ENCODE measurements around the gene FMN1.

The FMN1 gene

DNA sequence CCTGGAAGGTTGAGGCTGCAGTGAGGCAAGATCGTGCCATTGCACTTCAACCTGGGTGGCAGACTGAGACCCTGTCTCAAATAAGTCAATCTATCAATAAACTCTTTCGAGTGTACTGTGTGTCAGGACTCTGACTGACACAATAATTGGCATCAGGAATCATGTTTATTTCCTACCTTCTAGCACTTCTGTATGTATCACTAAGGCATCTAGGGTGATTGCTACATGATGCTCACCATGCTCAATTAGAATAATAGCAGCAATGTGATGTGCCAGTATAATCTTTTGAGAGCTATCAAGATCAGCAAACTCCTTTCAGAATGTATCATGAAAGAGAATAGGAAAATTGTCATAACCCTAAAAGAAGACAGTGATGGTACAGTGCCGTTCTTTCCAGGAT lies 95.3 kb downstream of the FMN1 start:
- no peaks in the 10 kb centered on the region for H3K79me2 ChIP-seq
- no peak overlapping the region for H3K4me3 ChIP-seq (ENCODE audit: low read depth, low read length)
- no peak overlapping the region for H2AFZ ChIP-seq
- H3K27ac ChIP-seq = no peak overlapping the region
- H3K27me3 ChIP-seq (ENCODE audit: control insufficient read depth, insufficient read depth, low read length) = no peaks in the 10 kb centered on the region
- no peaks in the 10 kb centered on the region for H3K4me1 ChIP-seq
- H3K9me3 ChIP-seq (ENCODE audit: control insufficient read depth, low read length) = no peaks in the 10 kb centered on the region
- no peaks in the 10 kb centered on the region for H3K36me3 ChIP-seq (ENCODE audit: control insufficient read depth, insufficient read depth, low read length)
- TF ChIP-seq, protein P1, sequence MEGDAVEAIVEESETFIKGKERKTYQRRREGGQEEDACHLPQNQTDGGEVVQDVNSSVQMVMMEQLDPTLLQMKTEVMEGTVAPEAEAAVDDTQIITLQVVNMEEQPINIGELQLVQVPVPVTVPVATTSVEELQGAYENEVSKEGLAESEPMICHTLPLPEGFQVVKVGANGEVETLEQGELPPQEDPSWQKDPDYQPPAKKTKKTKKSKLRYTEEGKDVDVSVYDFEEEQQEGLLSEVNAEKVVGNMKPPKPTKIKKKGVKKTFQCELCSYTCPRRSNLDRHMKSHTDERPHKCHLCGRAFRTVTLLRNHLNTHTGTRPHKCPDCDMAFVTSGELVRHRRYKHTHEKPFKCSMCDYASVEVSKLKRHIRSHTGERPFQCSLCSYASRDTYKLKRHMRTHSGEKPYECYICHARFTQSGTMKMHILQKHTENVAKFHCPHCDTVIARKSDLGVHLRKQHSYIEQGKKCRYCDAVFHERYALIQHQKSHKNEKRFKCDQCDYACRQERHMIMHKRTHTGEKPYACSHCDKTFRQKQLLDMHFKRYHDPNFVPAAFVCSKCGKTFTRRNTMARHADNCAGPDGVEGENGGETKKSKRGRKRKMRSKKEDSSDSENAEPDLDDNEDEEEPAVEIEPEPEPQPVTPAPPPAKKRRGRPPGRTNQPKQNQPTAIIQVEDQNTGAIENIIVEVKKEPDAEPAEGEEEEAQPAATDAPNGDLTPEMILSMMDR (IDR thresholded peaks at IDR 0.05) = no peak
- no peak overlapping the region for H3K9ac ChIP-seq
- no peak overlapping the region for H3K4me2 ChIP-seq (ENCODE audit: low read length)

DNA sequence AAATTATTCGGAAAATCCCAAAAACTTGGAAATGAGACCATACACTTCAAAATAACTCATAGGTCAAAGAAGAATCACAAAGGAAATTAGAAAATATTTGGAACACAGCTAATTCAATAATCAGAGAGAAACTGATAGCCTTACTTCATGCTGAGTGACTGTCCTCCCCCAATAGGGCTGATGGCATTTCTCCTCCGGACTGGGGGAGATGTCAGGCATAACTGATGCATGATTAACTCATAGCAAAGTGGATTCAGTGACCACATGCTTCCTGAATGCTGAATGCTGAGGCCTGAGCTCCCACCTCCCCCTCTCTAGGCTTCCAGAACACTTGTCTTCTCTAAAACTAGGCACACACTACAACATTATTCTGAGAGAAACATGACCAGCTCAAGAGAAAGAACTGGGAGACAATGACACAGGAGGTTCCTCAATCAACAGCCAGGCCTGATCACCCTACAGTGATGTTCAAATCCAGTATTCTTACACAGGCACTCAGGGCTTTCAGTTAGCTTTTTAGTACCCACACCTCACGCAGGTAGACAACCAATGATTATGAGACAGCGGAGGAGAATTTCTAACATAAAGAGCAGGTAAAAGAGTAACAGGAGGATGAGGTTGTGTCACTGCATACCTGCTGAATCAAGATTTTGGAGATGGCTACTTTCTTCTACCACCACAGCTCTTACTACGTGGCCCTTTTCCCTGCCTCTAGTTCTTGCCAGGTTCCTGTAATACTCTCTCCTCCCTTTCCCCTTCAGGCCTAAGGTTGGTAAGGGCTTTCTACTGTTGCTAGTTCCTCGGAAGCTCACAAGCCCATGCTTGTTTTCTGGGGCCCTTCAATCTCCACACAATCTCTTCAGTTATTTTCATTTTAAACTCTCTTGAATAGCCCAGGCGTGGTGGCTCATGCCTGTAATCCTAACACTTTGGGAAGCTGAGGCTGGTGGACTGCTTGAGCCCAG lies 96.1 kb downstream of the FMN1 start:
- H3K27me3 ChIP-seq (ENCODE audit: control insufficient read depth, insufficient read depth, low read length) = no peaks in the 10 kb centered on the region
- H3K9me3 ChIP-seq (ENCODE audit: control insufficient read depth, low read length) = no peaks in the 10 kb centered on the region
- no peak overlapping the region for H3K27ac ChIP-seq
- no peaks in the 10 kb centered on the region for H3K79me2 ChIP-seq
- no peak overlapping the region for H2AFZ ChIP-seq
- no peaks in the 10 kb centered on the region for H3K36me3 ChIP-seq (ENCODE audit: control insufficient read depth, insufficient read depth, low read length)
- H3K4me2 ChIP-seq (ENCODE audit: low read length) = no peak overlapping the region
- no peak overlapping the region for H3K4me3 ChIP-seq (ENCODE audit: low read depth, low read length)
- TF ChIP-seq, protein P1 (IDR thresholded peaks at IDR 0.05) = no peak
- no peaks in the 10 kb centered on the region for H3K4me1 ChIP-seq
- H3K9ac ChIP-seq = no peak overlapping the region

DNA sequence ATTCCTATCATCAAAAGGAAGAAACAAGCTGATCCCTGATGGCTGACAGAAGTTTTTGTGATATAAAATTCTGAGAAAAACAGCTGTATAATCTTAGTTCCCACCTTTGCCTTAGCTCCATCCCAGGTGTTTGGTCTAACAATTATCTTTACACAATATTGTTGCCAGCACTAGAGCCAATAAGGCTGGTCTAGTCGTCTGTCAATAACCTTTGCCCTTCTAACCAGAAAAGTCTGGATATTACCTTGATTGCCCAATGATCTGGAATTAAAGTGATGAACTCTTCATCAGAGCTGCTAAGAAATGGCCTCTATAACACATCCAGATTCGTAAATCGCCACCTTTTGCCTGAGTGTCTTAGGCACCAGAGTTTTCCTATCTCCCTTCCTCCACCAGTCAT lies 98.4 kb downstream of the FMN1 start:
- H3K27me3 ChIP-seq (ENCODE audit: control insufficient read depth, insufficient read depth, low read length) = no peaks in the 10 kb centered on the region
- no peak overlapping the region for H3K4me2 ChIP-seq (ENCODE audit: low read length)
- H3K4me3 ChIP-seq (ENCODE audit: low read depth, low read length) = no peak overlapping the region
- no peak overlapping the region for H2AFZ ChIP-seq
- TF ChIP-seq, protein P1 (IDR thresholded peaks at IDR 0.05) = no peak
- H3K36me3 ChIP-seq (ENCODE audit: control insufficient read depth, insufficient read depth, low read length) = no peaks in the 10 kb centered on the region
- H3K79me2 ChIP-seq = no peaks in the 10 kb centered on the region
- H3K9ac ChIP-seq = no peak overlapping the region
- H3K4me1 ChIP-seq = no peaks in the 10 kb centered on the region
- no peaks in the 10 kb centered on the region for H3K9me3 ChIP-seq (ENCODE audit: control insufficient read depth, low read length)
- no peak overlapping the region for H3K27ac ChIP-seq

DNA sequence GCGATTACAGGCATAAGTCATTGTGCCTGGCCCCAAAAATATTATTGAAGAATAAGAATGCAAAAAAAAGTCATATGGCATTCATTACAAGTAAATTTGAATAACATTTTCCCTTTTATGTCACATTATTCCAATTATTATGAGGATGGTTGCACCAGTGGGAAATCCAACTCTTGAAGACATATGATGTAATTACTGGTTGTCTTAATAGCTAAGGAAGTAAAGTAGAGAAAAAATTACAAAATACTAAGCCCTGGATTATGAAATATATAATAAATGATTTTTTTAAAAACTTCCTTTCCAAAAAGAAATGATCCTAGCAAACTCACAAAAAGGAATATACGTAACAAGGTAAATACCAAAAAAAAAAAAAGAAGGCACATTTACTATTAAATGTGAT lies 98.9 kb downstream of the FMN1 start:
- Histone ChIP-seq H3K27me3 (ENCODE audit: control insufficient read depth, insufficient read depth, low read length) (no peaks in the 10 kb centered on the region), H2AFZ (no peak overlapping the region), H3K4me2 (ENCODE audit: low read length) (no peak overlapping the region), H3K9me3 (ENCODE audit: control insufficient read depth, low read length) (no peaks in the 10 kb centered on the region), H3K36me3 (ENCODE audit: control insufficient read depth, insufficient read depth, low read length) (no peaks in the 10 kb centered on the region), H3K27ac (no peak overlapping the region), H3K4me1 (no peaks in the 10 kb centered on the region), H3K4me3 (ENCODE audit: low read depth, low read length) (no peak overlapping the region), H3K79me2 (no peaks in the 10 kb centered on the region), H3K9ac (no peak overlapping the region)
- TF ChIP-seq, protein P1 (IDR thresholded peaks at IDR 0.05) = no peak

DNA sequence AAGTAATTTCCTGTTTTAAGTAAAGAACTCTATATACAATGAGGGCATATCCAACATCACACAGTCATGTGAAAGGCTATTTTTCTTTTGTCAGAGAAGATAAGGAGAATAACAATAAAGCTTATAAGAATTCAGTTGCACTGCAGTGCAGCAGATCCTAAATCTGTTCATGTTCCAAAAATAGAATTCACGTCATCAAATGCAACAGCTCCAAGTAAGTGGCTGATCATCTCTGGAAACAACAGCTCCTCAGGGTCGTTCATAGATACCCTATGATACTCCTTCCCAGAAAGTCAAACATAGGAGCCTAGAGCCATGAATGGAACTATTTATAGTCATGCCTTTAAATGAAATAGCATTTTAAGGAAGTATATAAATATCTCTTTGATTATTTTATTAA lies 100.2 kb downstream of the FMN1 start:
- Histone ChIP-seq H2AFZ (no peak overlapping the region), H3K9ac (no peak overlapping the region), H3K4me1 (no peaks in the 10 kb centered on the region), H3K27ac (no peak overlapping the region), H3K4me3 (ENCODE audit: low read depth, low read length) (no peak overlapping the region), H3K79me2 (no peaks in the 10 kb centered on the region), H3K9me3 (ENCODE audit: control insufficient read depth, low read length) (no peaks in the 10 kb centered on the region), H3K27me3 (ENCODE audit: control insufficient read depth, insufficient read depth, low read length) (no peaks in the 10 kb centered on the region), H3K4me2 (ENCODE audit: low read length) (no peak overlapping the region), H3K36me3 (ENCODE audit: control insufficient read depth, insufficient read depth, low read length) (no peaks in the 10 kb centered on the region)
- TF ChIP-seq, protein P1 (IDR thresholded peaks at IDR 0.05) = no peak

Measured in parathyroid adenoma (tissue), 2 donors.